NT2/D1 (cell line): Measurements from ENCODE around the gene ADGRL3.

Experiments used
- DNase-seq: peaks from one replicate; pipeline ENCODE4 v3.0.0-alpha.2; 2011; ENCODE audit warnings: low read depth, low spot score
- H3K27me3 ChIP-seq: 2 replicates; pipeline ENCODE4 v1.6.0; 2011; ENCODE audit warnings: mild to moderate bottlenecking; ENCODE audit not compliant: insufficient read length, insufficient read depth
- H3K36me3 ChIP-seq: 2 replicates; pipeline ENCODE4 v1.6.1; 2011; ENCODE audit warnings: mild to moderate bottlenecking, low read length, mixed read lengths; ENCODE audit not compliant: insufficient read depth, insufficient read length
- H3K4me1 ChIP-seq: 2 replicates; pipeline ENCODE4 v1.5.1; 2011; ENCODE audit not compliant: insufficient read depth, insufficient read length
- H3K4me3 ChIP-seq: 2 replicates; pipeline ENCODE4 v1.5.1; 2011; ENCODE audit warnings: low read depth; ENCODE audit not compliant: insufficient read length
- H3K9ac ChIP-seq: 2 replicates; pipeline ENCODE4 v1.6.0; 2011; ENCODE audit warnings: low read depth; ENCODE audit not compliant: insufficient read length
- H3K9me3 ChIP-seq: 2 replicates; pipeline ENCODE4 v1.5.1; 2011; ENCODE audit warnings: mild to moderate bottlenecking, low read length; ENCODE audit not compliant: insufficient read depth
- SUZ12 ChIP-seq: IDR thresholded peaks from 2 replicates; pipeline ENCODE4 v1.6.1; 2011; ENCODE audit not compliant: insufficient read length, insufficient read depth; ENCODE audit errors: extremely low read depth
- YY1 ChIP-seq: IDR thresholded peaks from 2 replicates; pipeline ENCODE4 v1.6.1; 2011; ENCODE audit not compliant: insufficient read length, insufficient read depth
- ZNF274 ChIP-seq: IDR thresholded peaks from 2 replicates; pipeline ENCODE4 v1.6.1; 2011; ENCODE audit warnings: mild to moderate bottlenecking, low read depth, low read length

Gene ADGRL3

DNA sequence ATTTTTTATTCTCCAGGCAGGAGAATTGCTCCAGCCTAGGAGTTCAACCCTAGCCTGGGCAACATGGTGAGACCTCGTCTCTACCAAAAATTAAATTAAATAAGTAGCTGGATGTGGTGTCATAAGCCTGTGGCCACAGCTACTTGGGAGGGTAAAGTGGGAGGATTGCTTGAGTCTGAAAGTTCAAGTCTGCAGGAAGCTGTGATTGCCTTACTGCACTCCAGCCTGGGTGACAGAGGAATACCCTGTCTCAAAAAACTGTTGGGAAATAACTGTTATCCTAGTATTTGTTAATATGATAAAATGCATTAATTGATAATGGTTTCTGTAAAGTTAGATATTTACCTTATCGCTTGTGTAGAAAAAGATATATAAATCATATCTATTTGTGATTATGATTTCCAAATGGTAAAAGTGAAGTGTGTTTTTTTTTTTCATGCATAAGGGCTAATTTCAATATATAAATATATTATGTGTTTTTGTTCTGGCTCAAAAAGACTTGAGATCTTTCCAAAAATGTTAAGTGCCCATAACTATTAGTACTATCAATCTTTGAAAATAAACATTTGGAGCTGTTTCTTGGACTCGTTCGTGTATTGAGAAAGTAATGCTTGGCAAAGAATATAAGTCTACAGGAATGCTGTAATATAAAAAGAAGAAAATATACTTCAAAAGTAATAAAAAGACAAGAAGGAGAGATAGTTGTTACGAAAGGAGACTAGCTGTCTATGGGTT is 396.6 kb downstream of the ADGRL3 start:
- H3K4me1 ChIP-seq, result no peaks in the 10 kb centered on the region
- DNase-seq, result no peak
- no peaks in the 10 kb centered on the region for H3K27me3 ChIP-seq
- H3K9ac ChIP-seq, result no peak overlapping the region
- no peaks in the 10 kb centered on the region for H3K9me3 ChIP-seq
- H3K36me3 ChIP-seq, result no peaks in the 10 kb centered on the region
- H3K4me3 ChIP-seq, result no peak overlapping the region
- TF ChIP-seq SUZ12 (no peak), YY1 (no peak), ZNF274 (no peak)

GRCh38 chr4:61603086-61603485 is 403.0 kb downstream of the ADGRL3 start:
- no peak overlapping the region for H3K4me3 ChIP-seq
- TF ChIP-seq ZNF274, result no peak
- no peak for TF ChIP-seq SUZ12
- no peak for TF ChIP-seq YY1

GRCh38 chr4:61604054-61604453 is 403.9 kb downstream of the ADGRL3 start:
- Histone ChIP-seq H3K27me3 (no peaks in the 10 kb centered on the region), H3K36me3 (no peaks in the 10 kb centered on the region)
- TF ChIP-seq ZNF274 (no peak), YY1 (no peak), SUZ12 (no peak)

More at GRCh38 chr4:61603086-61603485, 403.0 kb downstream of the ADGRL3 start:
- H3K36me3 ChIP-seq, result no peaks in the 10 kb centered on the region
- H3K27me3 ChIP-seq, result no peaks in the 10 kb centered on the region
- no peaks in the 10 kb centered on the region for H3K9me3 ChIP-seq
- H3K9ac ChIP-seq, result no peak overlapping the region
- no peak for DNase-seq
- no peaks in the 10 kb centered on the region for H3K4me1 ChIP-seq

DNA sequence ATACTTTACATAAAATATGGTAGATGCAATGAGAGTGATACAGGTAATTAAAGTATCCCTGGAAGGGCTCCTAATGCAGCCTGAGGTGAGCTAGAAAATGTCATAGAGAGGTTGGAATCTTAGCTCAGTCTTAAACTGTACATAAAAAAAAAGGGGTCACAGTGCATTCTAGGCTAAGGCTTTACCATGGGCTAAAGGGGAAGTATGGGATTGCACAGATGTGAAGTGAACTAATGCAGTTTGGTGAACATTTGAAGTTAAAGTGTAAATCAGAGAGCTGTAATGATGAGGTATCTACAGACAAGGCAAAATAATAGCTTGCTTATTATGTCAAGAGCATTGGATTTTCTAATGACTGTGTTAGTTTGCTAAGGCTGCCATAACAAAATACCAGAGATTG is 405.9 kb downstream of the ADGRL3 start:
- Histone ChIP-seq H3K27me3 (no peaks in the 10 kb centered on the region), H3K36me3 (no peaks in the 10 kb centered on the region), H3K4me3 (no peak overlapping the region), H3K9ac (no peak overlapping the region), H3K9me3 (no peaks in the 10 kb centered on the region), H3K4me1 (no peaks in the 10 kb centered on the region)
- no peak for DNase-seq
- TF ChIP-seq ZNF274 (no peak), SUZ12 (no peak), YY1 (no peak)

More at GRCh38 chr4:61604054-61604453, 403.9 kb downstream of the ADGRL3 start:
- DNase-seq, result no peak
- H3K9ac ChIP-seq, result no peak overlapping the region
- H3K4me1 ChIP-seq, result no peaks in the 10 kb centered on the region
- no peaks in the 10 kb centered on the region for H3K9me3 ChIP-seq
- H3K4me3 ChIP-seq, result no peak overlapping the region

DNA sequence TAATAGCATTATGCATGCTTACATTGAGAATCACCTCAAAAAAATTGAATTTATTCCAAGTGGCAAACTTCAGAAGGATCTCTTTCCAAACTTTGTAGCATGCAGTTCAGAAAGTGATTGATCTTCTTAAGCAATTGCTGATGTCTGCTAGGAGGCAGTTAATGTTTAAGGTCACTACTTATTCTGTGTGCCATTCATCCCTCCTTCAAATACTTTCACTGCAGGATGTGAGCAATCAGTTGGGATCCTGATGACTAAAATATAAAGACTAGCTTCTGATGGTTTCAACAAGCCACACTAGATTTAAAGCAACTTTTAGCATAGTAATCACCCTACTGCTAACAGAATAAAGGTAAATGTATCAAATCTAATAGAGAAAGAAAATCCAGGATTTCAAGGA is 414.1 kb downstream of the ADGRL3 start:
- Histone ChIP-seq H3K4me3 (no peak overlapping the region), H3K27me3 (no peaks in the 10 kb centered on the region), H3K9ac (no peak overlapping the region), H3K4me1 (no peaks in the 10 kb centered on the region), H3K36me3 (no peaks in the 10 kb centered on the region), H3K9me3 (peaks cover 6% of the 10 kb centered on the region; the same call in 1 of the 2 replicates)
- TF ChIP-seq ZNF274 (no peak), YY1 (no peak), SUZ12 (no peak)
- DNase-seq, result no peak

GRCh38 chr4:61619528-61619927 is 419.4 kb downstream of the ADGRL3 start:
- H3K9ac ChIP-seq, result no peak overlapping the region
- DNase-seq, result no peak
- TF ChIP-seq YY1 (no peak), SUZ12 (no peak), ZNF274 (no peak)
- no peak overlapping the region for H3K4me3 ChIP-seq
- H3K4me1 ChIP-seq, result no peaks in the 10 kb centered on the region
- peaks cover 6% of the 10 kb centered on the region; the same call in 1 of the 2 replicates for H3K9me3 ChIP-seq
- no peaks in the 10 kb centered on the region for H3K27me3 ChIP-seq
- no peaks in the 10 kb centered on the region for H3K36me3 ChIP-seq

DNA sequence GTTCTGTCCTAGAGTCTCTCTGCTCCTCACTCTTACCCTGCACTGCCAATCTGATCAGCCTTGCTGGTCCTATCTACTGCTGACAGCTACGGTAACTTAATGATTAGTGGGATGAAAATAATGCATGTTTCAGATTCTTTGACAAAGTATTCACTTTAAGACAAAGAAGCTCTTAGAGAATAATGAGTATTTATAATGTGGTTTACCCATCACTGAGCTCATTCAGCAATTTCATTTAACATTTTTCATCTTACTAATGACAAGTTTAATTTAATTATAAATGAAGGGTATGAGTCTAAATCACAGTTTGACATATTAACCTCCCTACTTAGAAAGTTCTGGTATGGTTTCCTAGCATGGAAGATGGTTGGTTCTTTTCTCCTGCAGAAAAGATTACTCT is 428.2 kb downstream of the ADGRL3 start:
- no peaks in the 10 kb centered on the region for H3K27me3 ChIP-seq
- no peaks in the 10 kb centered on the region for H3K4me1 ChIP-seq
- no peak overlapping the region for H3K4me3 ChIP-seq
- no peaks in the 10 kb centered on the region for H3K9me3 ChIP-seq
- H3K36me3 ChIP-seq, result no peaks in the 10 kb centered on the region
- H3K9ac ChIP-seq, result no peak overlapping the region
- no peak for TF ChIP-seq YY1
- TF ChIP-seq SUZ12, result no peak
- no peak for TF ChIP-seq ZNF274
- no peak for DNase-seq
